Thyroid gland (tissue), 4 donors: ENCODE data around the gene GMCL2. TPM values are rescaled to one million over a fixed set of nuclear protein-coding genes. Genes with fewer than 3 reads are reported as not detected.

Source experiments
- DNase-seq, 2 donors: peaks; one replicate each; pipeline ENCODE4 v3.0.0-alpha.2; 2019
- H3K27ac ChIP-seq, 3 donors: fragments of 200-600 bp; sonication (generic); 1 replicate in 2 of 3; 2 replicates in 1 of 3; pipeline ENCODE4 v1.5.1; 2016 to 2019; ENCODE audit warnings: mild to moderate bottlenecking in 1 of 3, moderate library complexity in 1 of 3
- H3K27me3 ChIP-seq: fragments of 200-600 bp; sonication (generic); one replicate; pipeline ENCODE4 v1.5.1; 2019
- H3K36me3 ChIP-seq, 2 donors: fragments of 200-600 bp; sonication (generic); one replicate each; pipeline ENCODE4 v1.5.1; 2016 to 2019
- H3K4me1 ChIP-seq, 2 donors: fragments of 200-600 bp; sonication (generic); one replicate each; pipeline ENCODE4 v1.5.1; 2017 to 2019
- H3K4me3 ChIP-seq, 3 donors: fragments of 200-600 bp; sonication (generic); replicated peaks in 1 of 3; 1 replicate in 2 of 3; 2 replicates in 1 of 3; pipeline ENCODE4 v1.5.1; 2016; ENCODE audit warnings: mild to moderate bottlenecking in 1 of 3
- H3K9me3 ChIP-seq: fragments of 200-600 bp; sonication (generic); one replicate; pipeline ENCODE4 v1.5.1; 2017
- POLR2A ChIP-seq, 2 donors: fragments of 450-650 bp; IDR thresholded peaks; one replicate each; pipeline ENCODE4 v1.6.1; 2017; ENCODE audit warnings: antibody characterized with exemption in 2 of 2, mild to moderate bottlenecking in 2 of 2, moderate library complexity in 1 of 2
- WGBS, 2 donors: methylation state at CpG; one replicate each; pipeline ENCODE4 v1.1.5; 2017; 5-methylcytosine and 5-hydroxymethylcytosine counted together
- intact Hi-C: fragments of 100-400 bp; cut with DNase I; formaldehyde crosslinking; loops from one replicate; pipeline ENCODE4 v1.15.1; 2023
- total RNA-seq, 4 donors: library from RNA; depleted of rRNA; stranded (reverse); fragments of >200 nt; gene quantifications; one replicate each; pipeline ENCODE4 v1.2.3, GENCODE V29; 2016
- TF ChIP-seq, protein P1 (sequence below), 6 experiments: fragments of 200-600 bp in 3 of 6; fragments of 450-650 bp in 3 of 6; sonication (generic) in 3 of 6; IDR thresholded peaks; one replicate each; pipeline ENCODE4 v1.5.1; 2016 to 2019; ENCODE audit warnings: antibody characterized with exemption in 6 of 6, mild to moderate bottlenecking in 2 of 6, inconsistent platforms in 1 of 6, moderate library complexity in 1 of 6

Gene GMCL2
- total RNA-seq, 4 donors from 2014 or later: not detected

GRCh38 chr5:178152491-178153444 is 34.4 kb downstream of the GMCL2 start:
- Histone ChIP-seq H3K9me3 (no peaks in the 10 kb centered on the region), H3K4me1 (peaks cover 8 to 10% of the 10 kb centered on the region in 2 donors), H3K36me3 (peaks cover 21 to 28% of the 10 kb centered on the region in 2 donors), H3K27me3 (no peaks in the 10 kb centered on the region), H3K27ac (peak overlapping the region in 2 of 3 donors; percentile 1 to 56), H3K4me3 (peak overlapping the region; percentile 53 to 87 (median 84))
- intact Hi-C loops: no loop called here
- DNase-seq: no peak
- TF ChIP-seq POLR2A (IDR thresholded peaks at IDR 0.05): no peak
- TF ChIP-seq, protein P1, sequence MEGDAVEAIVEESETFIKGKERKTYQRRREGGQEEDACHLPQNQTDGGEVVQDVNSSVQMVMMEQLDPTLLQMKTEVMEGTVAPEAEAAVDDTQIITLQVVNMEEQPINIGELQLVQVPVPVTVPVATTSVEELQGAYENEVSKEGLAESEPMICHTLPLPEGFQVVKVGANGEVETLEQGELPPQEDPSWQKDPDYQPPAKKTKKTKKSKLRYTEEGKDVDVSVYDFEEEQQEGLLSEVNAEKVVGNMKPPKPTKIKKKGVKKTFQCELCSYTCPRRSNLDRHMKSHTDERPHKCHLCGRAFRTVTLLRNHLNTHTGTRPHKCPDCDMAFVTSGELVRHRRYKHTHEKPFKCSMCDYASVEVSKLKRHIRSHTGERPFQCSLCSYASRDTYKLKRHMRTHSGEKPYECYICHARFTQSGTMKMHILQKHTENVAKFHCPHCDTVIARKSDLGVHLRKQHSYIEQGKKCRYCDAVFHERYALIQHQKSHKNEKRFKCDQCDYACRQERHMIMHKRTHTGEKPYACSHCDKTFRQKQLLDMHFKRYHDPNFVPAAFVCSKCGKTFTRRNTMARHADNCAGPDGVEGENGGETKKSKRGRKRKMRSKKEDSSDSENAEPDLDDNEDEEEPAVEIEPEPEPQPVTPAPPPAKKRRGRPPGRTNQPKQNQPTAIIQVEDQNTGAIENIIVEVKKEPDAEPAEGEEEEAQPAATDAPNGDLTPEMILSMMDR (IDR thresholded peaks at IDR 0.05): no peak
- 46% methylated on average over 27 to 29 of the region's 31 CpGs for WGBS, 2 donors

DNA sequence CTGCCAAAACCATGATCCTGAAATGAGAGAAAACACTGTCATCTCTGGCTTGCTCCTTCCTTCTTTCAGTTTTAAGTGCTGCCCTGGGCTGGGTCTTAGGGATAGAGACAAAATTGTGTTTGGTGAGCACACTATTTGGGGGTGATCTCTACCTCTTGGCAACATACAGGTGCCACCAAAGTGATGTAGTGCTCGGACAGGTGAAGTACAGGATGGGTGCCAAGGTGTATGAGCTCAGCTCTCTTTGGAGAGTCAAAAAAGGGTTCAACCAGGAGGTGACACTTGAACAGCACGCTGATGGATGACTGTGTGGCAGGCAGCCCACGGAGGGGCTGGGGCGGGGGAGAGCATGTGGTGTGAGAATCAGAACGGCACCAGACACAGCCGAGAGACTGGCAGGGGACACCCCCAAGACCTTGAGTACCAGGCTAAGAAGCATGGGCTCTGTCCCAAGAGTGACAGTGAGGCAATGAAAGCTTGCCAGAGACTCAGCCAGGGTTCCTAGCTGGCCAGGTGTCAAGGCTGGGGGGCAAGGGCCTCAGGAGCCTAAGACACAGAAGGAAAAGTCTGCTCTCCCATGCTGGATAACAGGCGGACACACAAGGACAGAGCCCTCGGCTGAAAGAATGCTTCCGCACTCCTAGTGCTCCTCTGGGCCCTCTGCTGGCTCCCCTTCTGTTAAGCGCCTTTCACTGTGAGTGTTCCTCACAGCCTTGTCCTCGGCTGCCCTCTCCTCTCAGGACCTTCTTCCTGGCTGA is 36.0 kb downstream of the GMCL2 start:
- H3K4me3 ChIP-seq: no peak overlapping the region
- DNase-seq: peak in 1 of 2 donors; percentile 21
- no peak overlapping the region for H3K27ac ChIP-seq
- TF ChIP-seq POLR2A (IDR thresholded peaks at IDR 0.05): no peak
- TF ChIP-seq, protein P1 (IDR thresholded peaks at IDR 0.05): no peak
- H3K9me3 ChIP-seq: no peaks in the 10 kb centered on the region
- H3K4me1 ChIP-seq: peaks cover 8 to 10% of the 10 kb centered on the region in 2 donors
- H3K27me3 ChIP-seq: no peaks in the 10 kb centered on the region
- H3K36me3 ChIP-seq: peaks cover 36 to 44% of the 10 kb centered on the region in 2 donors
- WGBS, 2 donors: 58 to 65% methylated on average over 9 to 10 of the region's 11 CpGs
- intact Hi-C loops: no loop called here

DNA sequence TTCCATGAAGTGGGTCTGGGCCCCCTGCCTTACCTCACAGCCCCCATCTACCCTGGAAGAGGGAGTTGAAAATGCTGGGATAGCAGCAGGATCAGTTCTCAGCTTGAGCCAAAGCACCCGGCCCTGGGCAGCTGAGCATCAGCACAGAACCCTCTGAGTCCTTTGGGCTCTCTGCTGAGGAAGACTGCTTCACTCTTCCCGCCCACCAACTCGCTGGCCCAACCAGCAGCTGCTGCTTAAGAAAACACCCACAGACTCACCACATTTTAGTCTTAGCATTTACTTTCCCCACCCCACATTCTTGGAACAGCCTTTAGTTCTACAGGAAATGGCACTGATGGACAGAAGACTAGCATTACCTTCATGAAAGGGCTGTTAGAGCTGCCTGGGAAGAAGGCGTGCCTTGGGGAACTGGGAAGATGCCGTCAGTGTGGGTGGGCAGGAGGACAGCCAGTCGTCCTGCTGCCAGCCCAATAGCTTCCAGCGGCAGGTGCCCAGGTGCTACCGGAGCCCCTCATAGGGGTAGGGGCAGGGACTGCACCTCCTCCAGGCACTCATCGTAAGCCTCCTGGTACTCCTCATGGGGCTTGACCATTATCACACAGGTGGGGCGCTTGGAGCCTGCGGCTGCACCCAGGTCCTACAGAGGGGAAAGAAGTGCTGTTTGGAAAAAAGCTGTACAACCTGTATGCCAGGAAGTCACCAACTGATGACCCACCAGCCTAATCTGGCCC is 37.8 kb downstream of the GMCL2 start:
- no peaks in the 10 kb centered on the region for H3K9me3 ChIP-seq
- 81 to 88% methylated on average over 7 to 11 of the region's 11 CpGs for WGBS, 2 donors
- intact Hi-C loops: loop anchor here (5.0 kb wide), 1 partner anchor 72 kb away; no protein-coding TSS in a partner anchor
- peaks cover 42 to 56% of the 10 kb centered on the region in 2 donors for H3K36me3 ChIP-seq
- H3K4me3 ChIP-seq: no peak overlapping the region
- DNase-seq: no peak
- H3K27me3 ChIP-seq: no peaks in the 10 kb centered on the region
- TF ChIP-seq, protein P1 (IDR thresholded peaks at IDR 0.05): no peak
- TF ChIP-seq POLR2A (IDR thresholded peaks at IDR 0.05): no peak
- peaks cover 8 to 10% of the 10 kb centered on the region in 2 donors for H3K4me1 ChIP-seq
- no peak overlapping the region for H3K27ac ChIP-seq

DNA sequence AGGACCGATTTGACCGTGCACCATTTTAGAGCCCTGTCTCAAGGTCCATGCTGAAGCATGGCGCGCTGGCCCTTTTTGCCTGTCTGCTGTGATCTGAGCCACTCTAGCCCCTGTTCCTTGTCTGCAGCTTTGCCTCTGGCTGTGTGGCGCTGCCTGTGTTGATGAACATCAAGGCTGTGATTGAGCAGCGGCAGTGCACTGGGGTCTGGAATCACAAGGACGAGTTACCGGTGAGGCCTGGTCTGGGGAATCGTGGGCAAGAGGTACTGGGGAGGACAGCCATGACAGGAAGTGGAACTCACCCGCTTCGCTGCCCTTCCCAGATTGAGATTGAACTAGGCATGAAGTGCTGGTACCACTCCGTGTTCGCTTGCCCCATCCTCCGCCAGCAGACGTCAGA is 39.8 kb downstream of the GMCL2 start:
- TF ChIP-seq, protein P1 (IDR thresholded peaks at IDR 0.05): no peak
- TF ChIP-seq POLR2A (IDR thresholded peaks at IDR 0.05): no peak
- H3K27ac ChIP-seq: no peak overlapping the region
- no peaks in the 10 kb centered on the region for H3K27me3 ChIP-seq
- peaks cover 61 to 74% of the 10 kb centered on the region in 2 donors for H3K36me3 ChIP-seq
- H3K4me3 ChIP-seq: no peak overlapping the region
- no peak for DNase-seq
- H3K9me3 ChIP-seq: no peaks in the 10 kb centered on the region
- intact Hi-C loops: loop anchor here (5.0 kb wide), 1 partner anchor 70 kb away; no protein-coding TSS in a partner anchor
- 87 to 91% methylated on average over 15 of the region's 15 CpGs for WGBS, 2 donors
- H3K4me1 ChIP-seq: peaks cover 0 to 2% of the 10 kb centered on the region in 2 donors
